Activated B cell treated with CpG ODN at 0.5 μM for 24 hours (primary cell): Measurements from ENCODE around the gene DCP2. TPM values are rescaled to one million over a fixed set of nuclear protein-coding genes. Genes with fewer than 3 reads are reported as not detected.

Experiments
- ATAC-seq: fragments of 200-7000 bp; cut with Tn5 transposase; one replicate; pipeline ENCODE4 v1.10.0; 2021; ENCODE audit warnings: low read depth, mild to moderate bottlenecking, moderate library complexity
- CTCF ChIA-PET: fragments of 350-600 bp; sonication (Branson Sonifier 250); formaldehyde crosslinking; loops from one replicate; lab custom pipeline; 2021; ENCODE audit warnings: antibody characterized with exemption; lab: Charles Lee
- POLR2A ChIA-PET: fragments of 350-600 bp; sonication (Branson Sonifier 250); formaldehyde crosslinking; loops from one replicate; lab custom pipeline; 2021; ENCODE audit warnings: antibody characterized with exemption; lab: Charles Lee
- DNase-seq: peaks from one replicate; pipeline ENCODE4 v3.0.0; 2022
- H3K27ac Mint-ChIP-seq: one replicate; pipeline ENCODE4 v1.8.0; 2020; ENCODE audit warnings: mixed read lengths
- H3K27me3 Mint-ChIP-seq: one replicate; pipeline ENCODE4 v1.8.0; 2021; ENCODE audit warnings: mixed read lengths
- H3K36me3 Mint-ChIP-seq: one replicate; pipeline ENCODE4 v1.8.0; 2021; ENCODE audit warnings: low read depth, mixed read lengths
- H3K4me1 Mint-ChIP-seq: one replicate; pipeline ENCODE4 v1.8.0; 2021; ENCODE audit warnings: mixed read lengths
- H3K4me3 Mint-ChIP-seq: one replicate; pipeline ENCODE4 v1.8.0; 2020; ENCODE audit warnings: mild to moderate bottlenecking, mixed read lengths
- H3K9me3 Mint-ChIP-seq: one replicate; pipeline ENCODE4 v1.8.0; 2020; ENCODE audit warnings: mixed read lengths
- CTCF ChIP-seq: fragments of 200-600 bp; IDR thresholded peaks from one replicate; pipeline ENCODE4 v1.8.0; 2022; ENCODE audit warnings: antibody characterized with exemption, mild to moderate bottlenecking
- intact Hi-C: fragments of 100-400 bp; cut with micrococcal nuclease; formaldehyde crosslinking; loops from one replicate; pipeline ENCODE4 v1.15.1; 2024
- total RNA-seq: library from RNA; stranded (reverse); gene quantifications from 2 replicates; pipeline ENCODE4 v1.2.3, GENCODE V29; 2022

The DCP2 gene
- total RNA-seq, 1 donor from 2014 or later, result 56.0 TPM

GRCh38 chr5:112965733-112966306, 10.8 kb upstream of the DCP2 start:
- no peak for TF ChIP-seq CTCF
- ATAC-seq (no peak), DNase-seq (no peak)
- Mint-ChIP-seq H3K4me1 (peaks cover 19% of the 10 kb centered on the region), H3K27me3 (no peaks in the 10 kb centered on the region), H3K27ac (no peak overlapping the region), H3K9me3 (no peaks in the 10 kb centered on the region), H3K36me3 (no peaks in the 10 kb centered on the region), H3K4me3 (no peak overlapping the region)
- ChIA-PET POLR2A (interaction anchor here (0.7 to 1.1 kb wide), 2 partner anchors 10 to 42 kb away, joined by 3 to 5 read pairs; partner anchors contain the start of gene DCP2), CTCF (interaction anchor here (0.9 to 4.0 kb wide), 3 partner anchors 31 to 45 kb away, joined by 3 to 16 read pairs (median 3); partner anchors contain the start of gene REEP5)
- intact Hi-C loops, result no loop called here

GRCh38 chr5:112967520-112968083, 9.0 kb upstream of the DCP2 start:
- Mint-ChIP-seq H3K27ac (no peak overlapping the region), H3K4me1 (peaks cover 19% of the 10 kb centered on the region), H3K4me3 (no peak overlapping the region), H3K36me3 (no peaks in the 10 kb centered on the region), H3K9me3 (no peaks in the 10 kb centered on the region), H3K27me3 (no peaks in the 10 kb centered on the region)
- ATAC-seq (no peak), DNase-seq (no peak)
- CTCF ChIA-PET, result interaction anchor here (1.6 kb wide), 1 partner anchor 46 kb away, joined by 4 read pairs; the partner anchor contains the start of gene REEP5
- POLR2A ChIA-PET, result interaction anchor here (1.6 kb wide), 1 partner anchor 9 kb away, joined by 8 read pairs; the partner anchor contains the start of gene DCP2
- no peak for TF ChIP-seq CTCF
- intact Hi-C loops, result no loop called here

GRCh38 chr5:112968411-112969106, 8.0 kb upstream of the DCP2 start:
- no peak overlapping the region for H3K4me3 Mint-ChIP-seq
- H3K36me3 Mint-ChIP-seq, result no peaks in the 10 kb centered on the region
- H3K27me3 Mint-ChIP-seq, result no peaks in the 10 kb centered on the region
- ChIA-PET POLR2A (interaction anchor here (1.0 to 1.6 kb wide), 2 partner anchors 8 to 47 kb away, joined by 3 to 8 read pairs; partner anchors contain the start of gene DCP2), CTCF (interaction anchor here (1.6 kb wide), 1 partner anchor 47 kb away, joined by 4 read pairs; the partner anchor contains the start of gene REEP5)
- TF ChIP-seq CTCF, result no peak
- no peak for DNase-seq
- no peak for ATAC-seq
- no peaks in the 10 kb centered on the region for H3K9me3 Mint-ChIP-seq
- no peak overlapping the region for H3K27ac Mint-ChIP-seq
- intact Hi-C loops, result no loop called here
- H3K4me1 Mint-ChIP-seq, result peaks cover 16% of the 10 kb centered on the region

GRCh38 chr5:112971276-112971675, 5.3 kb upstream of the DCP2 start:
- Mint-ChIP-seq H3K27me3 (no peaks in the 10 kb centered on the region), H3K4me3 (no peak overlapping the region), H3K36me3 (no peaks in the 10 kb centered on the region), H3K4me1 (peaks cover 19% of the 10 kb centered on the region), H3K27ac (no peak overlapping the region), H3K9me3 (no peaks in the 10 kb centered on the region)
- CTCF ChIA-PET, result no interaction called here
- ATAC-seq, result no peak
- intact Hi-C loops, result no loop called here
- TF ChIP-seq CTCF, result no peak
- POLR2A ChIA-PET, result no interaction called here
- no peak for DNase-seq

GRCh38 chr5:112973036-112973435, 3.6 kb upstream of the DCP2 start:
- no peak for TF ChIP-seq CTCF
- H3K36me3 Mint-ChIP-seq, result peaks cover 11% of the 10 kb centered on the region
- intact Hi-C loops, result no loop called here
- H3K27ac Mint-ChIP-seq, result no peak overlapping the region
- no peaks in the 10 kb centered on the region for H3K27me3 Mint-ChIP-seq
- POLR2A ChIA-PET, result no interaction called here
- CTCF ChIA-PET, result no interaction called here
- no peaks in the 10 kb centered on the region for H3K9me3 Mint-ChIP-seq
- ATAC-seq (no peak), DNase-seq (no peak)
- H3K4me3 Mint-ChIP-seq, result no peak overlapping the region
- peaks cover 30% of the 10 kb centered on the region for H3K4me1 Mint-ChIP-seq
